Loucy (cell line): ENCODE measurements around the gene GSDME.

Experiments used
- CTCF ChIP-seq: fragments of 200-600 bp; sonication (generic); conservative IDR thresholded peaks from 2 replicates; pipeline ENCODE4 v1.5.1; 2014; ENCODE audit warnings: mild to moderate bottlenecking, antibody characterized with exemption, low read length
- EZH2phosphoT487 ChIP-seq: fragments of 200-600 bp; IDR thresholded peaks from 2 replicates; pipeline ENCODE4 v1.6.1; 2018; ENCODE audit warnings: antibody characterized with exemption, mild to moderate bottlenecking, moderate library complexity, borderline replicate concordance

- TF ChIP-seq CTCF (peak; percentile 67), EZH2phosphoT487 (no peak)
These were observed 41.4 kb downstream of the GSDME start for GRCh38 chr7:24715661-24716479.
